ENCODE results near the gene TMEM167A.
A peak's percentile ranks its signal among the peaks of the same experiment; 100 is the strongest.

Gene TMEM167A

GRCh38 chr5:83076742-83077661 is at the start of gene TMEM167A, which contains the start of gene XRCC4:
TMEM167A (minus strand) TSS chr5:83077394; CDS start chr5:83077323, 71 bp downstream.
XRCC4 (plus strand) TSS chr5:83077547; CDS start chr5:83104920, 27,373 bp downstream.
- peak; percentile 94 for DNase-seq

- no peak for DNase-seq
These were observed 49.3 kb upstream of the TMEM167A start for GRCh38 chr5:83126501-83126900.

- DNase-seq, result no peak
These were observed 48.4 kb upstream of the TMEM167A start for GRCh38 chr5:83125560-83125959.

- no peak for DNase-seq
These were observed 47.4 kb upstream of the TMEM167A start for GRCh38 chr5:83124593-83124992.

- DNase-seq, result no peak
These were observed 41.8 kb upstream of the TMEM167A start for GRCh38 chr5:83118976-83119375.

- no peak for DNase-seq
These were observed 41.3 kb upstream of the TMEM167A start for GRCh38 chr5:83118471-83118870.

- no peak for DNase-seq
These were observed 38.6 kb upstream of the TMEM167A start for GRCh38 chr5:83115816-83116215.

- DNase-seq, result no peak
These were observed 32.2 kb upstream of the TMEM167A start for GRCh38 chr5:83109380-83109779.

- no peak for DNase-seq
These were observed 30.7 kb upstream of the TMEM167A start for GRCh38 chr5:83107692-83108420.

GRCh38 chr5:83104021-83104420 is 26.8 kb upstream of the TMEM167A start:
- DNase-seq, result no peak

- DNase-seq, result no peak
These were observed 25.3 kb upstream of the TMEM167A start for GRCh38 chr5:83102364-83102980.

- DNase-seq, result no peak
These were observed 24.3 kb upstream of the TMEM167A start for GRCh38 chr5:83101514-83101913.

- no peak for DNase-seq
These were observed 22.3 kb upstream of the TMEM167A start for GRCh38 chr5:83099445-83099844.

GRCh38 chr5:83099001-83099400 is 21.8 kb upstream of the TMEM167A start:
- DNase-seq, result no peak

- DNase-seq, result no peak
These were observed 20.6 kb upstream of the TMEM167A start for GRCh38 chr5:83097689-83098231.

GRCh38 chr5:83096660-83097339 is 19.6 kb upstream of the TMEM167A start:
- DNase-seq, result no peak

- no peak for DNase-seq
These were observed 18.9 kb upstream of the TMEM167A start for GRCh38 chr5:83095957-83096539.

- no peak for DNase-seq
These were observed 18.2 kb upstream of the TMEM167A start for GRCh38 chr5:83095163-83095956.

GRCh38 chr5:83093692-83094091 is 16.5 kb upstream of the TMEM167A start:
- DNase-seq, result no peak

- DNase-seq, result no peak
These were observed 15.4 kb upstream of the TMEM167A start for GRCh38 chr5:83092619-83093018.

- no peak for DNase-seq
These were observed 13.0 kb upstream of the TMEM167A start for GRCh38 chr5:83090169-83090568.

All from retina (tissue), 1 donor.